K562 (cell line): ENCODE data around the gene TMEM131L. TPM values are rescaled to one million over a fixed set of nuclear protein-coding genes. Genes with fewer than 3 reads are reported as not detected.

Experiments
- ARNT ChIP-seq, 2 experiments: fragments of 450-650 bp; IDR thresholded peaks; 2 replicates each; pipeline ENCODE4 v1.6.1; 2016; ENCODE audit warnings: mild to moderate bottlenecking in 1 of 2
- CC2D1A ChIP-seq: fragments of 450-650 bp; IDR thresholded peaks from 2 replicates; pipeline ENCODE4 v1.6.1; 2017; ENCODE audit warnings: mild to moderate bottlenecking
- HOMEZ ChIP-seq: fragments of 250-450 bp; sonication (Bioruptor Pico); IDR thresholded peaks from 2 replicates; pipeline ENCODE4 v1.4.0; 2020; ENCODE audit warnings: mild to moderate bottlenecking, moderate library complexity
- ILF3 ChIP-seq: fragments of 450-650 bp; IDR thresholded peaks from 2 replicates; pipeline ENCODE4 v1.6.1; 2018; ENCODE audit warnings: antibody characterized with exemption, mild to moderate bottlenecking, moderate library complexity, borderline replicate concordance
- NCOA2 ChIP-seq, 2 experiments: fragments of 450-650 bp; IDR thresholded peaks; 2 replicates each; pipeline ENCODE4 v1.6.1; 2018; ENCODE audit warnings: mild to moderate bottlenecking in 2 of 2, moderate library complexity in 1 of 2; ENCODE audit not compliant: partially characterized antibody in 2 of 2
- NFXL1 ChIP-seq: fragments of 450-650 bp; formaldehyde crosslinking; IDR thresholded peaks from 2 replicates; pipeline ENCODE4 v1.4.0; 2021; ENCODE audit warnings: mild to moderate bottlenecking
- PRMT5 ChIP-seq: sonication (generic); formaldehyde crosslinking; IDR thresholded peaks from 2 replicates; pipeline ENCODE4 v1.5.0; 2020; ENCODE audit warnings: missing genetic modification reagents
- RCOR1 ChIP-seq, 2 experiments: IDR thresholded peaks; 2 replicates each; pipeline ENCODE4 v1.6.1; 2012; ENCODE audit warnings: low read depth in 2 of 2, low read length in 2 of 2, borderline replicate concordance in 1 of 2, improper control_type of control experiment in 1 of 2
- TCF3 ChIP-seq: sonication (generic); formaldehyde crosslinking; IDR thresholded peaks from 2 replicates; pipeline ENCODE4 v1.4.0; 2020; ENCODE audit warnings: mild to moderate bottlenecking, missing genetic modification reagents
- TCF7L2 ChIP-seq: fragments of 150-350 bp; IDR thresholded peaks from 2 replicates; pipeline ENCODE4 v1.6.1; 2016; ENCODE audit warnings: low read depth, mild to moderate bottlenecking, low read length, moderate library complexity
- U2AF2 ChIP-seq: fragments of 200-400 bp; formaldehyde crosslinking; optimal IDR thresholded peaks from 2 replicates; pipeline ENCODE3; 2017; ENCODE audit warnings: low read depth, mild to moderate bottlenecking, low read length
- ZNF584 ChIP-seq: fragments of 200-800 bp; sonication (Bioruptor generic); IDR thresholded peaks from 2 replicates; pipeline ENCODE4 v1.6.1; 2016; ENCODE audit warnings: low read depth, mild to moderate bottlenecking, missing genetic modification characterization, missing compliant biosample characterization
- ZSCAN32 ChIP-seq: fragments of 450-650 bp; formaldehyde crosslinking; IDR thresholded peaks from 2 replicates; pipeline ENCODE4 v1.4.0; 2020; ENCODE audit warnings: mild to moderate bottlenecking, moderate library complexity
- polyA plus RNA-seq, 8 experiments: library from polyadenylated mRNA; depleted of rRNA in 4 of 8; stranded (reverse) in 5 of 8; unstranded in 3 of 8; fragments of >200 nt; fragmentation: Nextera tagmentation in 2 of 8; fragmentation: Illumina TruSeq in 1 of 8; extraction: Ambion mirVana in 2 of 8; extraction: Trizol in 1 of 8; gene quantifications; 2 replicates each; pipeline versions ENCODE4 v1.2.1 to v1.2.3, GENCODE V29; 2011 to 2014; ENCODE audit warnings: inconsistent platforms in 1 of 8, missing spikeins in 1 of 8
- total RNA-seq, 7 experiments: library from RNA; depleted of rRNA in 6 of 7; stranded (reverse); fragments of >200 nt in 6 of 7; fragmentation: Illumina TruSeq in 2 of 7; extraction: Trizol in 2 of 7; gene quantifications; 2 replicates each; pipeline versions ENCODE4 v1.2.1 to v1.2.3, GENCODE V29; 2011 to 2021; ENCODE audit warnings: low replicate concordance in 1 of 7
- TF ChIP-seq, protein P1 (sequence below): sonication (generic); formaldehyde crosslinking; IDR thresholded peaks from 2 replicates; pipeline ENCODE4 v1.8.1; 2023; ENCODE audit warnings: mild to moderate bottlenecking, missing genetic modification reagents
- TF ChIP-seq, protein P2 (sequence below): sonication (generic); formaldehyde crosslinking; IDR thresholded peaks from 2 replicates; pipeline ENCODE4 v1.8.1; 2023; ENCODE audit warnings: missing genetic modification reagents, mild to moderate bottlenecking, borderline replicate concordance
- TF ChIP-seq, protein P3 (sequence below): fragments of 450-650 bp; IDR thresholded peaks from 2 replicates; pipeline ENCODE4 v1.6.1; 2017; ENCODE audit warnings: antibody characterized with exemption

The TMEM131L gene
- total and polyA plus RNA-seq, 9 of the 15 experiments (the other 6 are each of a cell fraction or from before 2014, with no cell fraction given): 1.2 to 20.8 (median 12.9) TPM

DNA sequence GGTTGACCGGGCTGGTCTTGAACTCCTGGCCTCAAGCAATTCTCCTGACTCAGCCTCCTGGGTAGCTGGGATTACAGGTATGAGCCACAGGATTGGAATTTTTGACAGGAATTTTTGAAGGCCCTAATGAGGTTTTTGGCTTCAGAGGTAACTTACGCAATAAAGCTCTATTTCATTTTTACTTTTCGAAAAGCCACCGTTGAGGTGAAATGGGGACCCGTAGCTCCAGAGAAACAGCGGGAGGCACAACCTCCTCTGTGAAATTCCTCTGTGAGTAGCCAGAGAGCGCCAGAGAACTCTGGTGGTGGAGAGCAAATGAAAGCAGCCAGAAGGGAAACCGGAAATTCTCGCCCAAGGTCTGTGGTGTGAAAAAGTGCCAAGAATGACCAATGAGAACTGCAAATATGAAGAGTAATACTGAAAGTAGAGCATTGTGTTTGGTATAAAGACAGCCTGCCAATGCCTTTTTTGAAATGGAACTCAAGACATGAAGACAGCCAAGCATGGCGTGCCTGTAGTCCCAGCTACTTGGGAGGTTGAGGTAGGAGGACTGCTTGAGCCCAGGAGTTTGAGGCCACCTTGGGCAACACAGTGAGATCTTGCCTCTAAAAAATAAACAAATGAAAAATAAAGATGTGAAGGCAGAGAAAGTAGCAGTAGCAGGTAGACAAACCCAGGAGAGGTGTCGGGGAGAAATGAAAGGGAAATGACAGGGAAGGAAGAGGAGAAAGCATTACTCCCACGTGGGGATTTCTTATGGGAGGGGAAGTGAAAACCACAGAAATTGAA lies 33.0 kb upstream of the TMEM131L start (continued):
- no peak for TF ChIP-seq ZNF584 (CRISPR knock-in tag)
- TF ChIP-seq HOMEZ (CRISPR knock-in tag): no peak
- TF ChIP-seq, protein P1, sequence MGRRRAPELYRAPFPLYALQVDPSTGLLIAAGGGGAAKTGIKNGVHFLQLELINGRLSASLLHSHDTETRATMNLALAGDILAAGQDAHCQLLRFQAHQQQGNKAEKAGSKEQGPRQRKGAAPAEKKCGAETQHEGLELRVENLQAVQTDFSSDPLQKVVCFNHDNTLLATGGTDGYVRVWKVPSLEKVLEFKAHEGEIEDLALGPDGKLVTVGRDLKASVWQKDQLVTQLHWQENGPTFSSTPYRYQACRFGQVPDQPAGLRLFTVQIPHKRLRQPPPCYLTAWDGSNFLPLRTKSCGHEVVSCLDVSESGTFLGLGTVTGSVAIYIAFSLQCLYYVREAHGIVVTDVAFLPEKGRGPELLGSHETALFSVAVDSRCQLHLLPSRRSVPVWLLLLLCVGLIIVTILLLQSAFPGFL (CRISPR knock-in tag): no peak
- TF ChIP-seq TCF7L2: no peak
- peak; percentile 90 for TF ChIP-seq CC2D1A
- TF ChIP-seq ARNT (IDR thresholded peaks at IDR 0.05): peak in 1 of 2 experiments; percentile 80; a peak in 1 of 4 replicates
- TF ChIP-seq U2AF2: no peak
- TF ChIP-seq NCOA2 (IDR thresholded peaks at IDR 0.05; ENCODE audit: partially characterized antibody in 2 of 2): no peak
- TF ChIP-seq TCF3 (CRISPR knock-in tag): no peak
- TF ChIP-seq, protein P2, sequence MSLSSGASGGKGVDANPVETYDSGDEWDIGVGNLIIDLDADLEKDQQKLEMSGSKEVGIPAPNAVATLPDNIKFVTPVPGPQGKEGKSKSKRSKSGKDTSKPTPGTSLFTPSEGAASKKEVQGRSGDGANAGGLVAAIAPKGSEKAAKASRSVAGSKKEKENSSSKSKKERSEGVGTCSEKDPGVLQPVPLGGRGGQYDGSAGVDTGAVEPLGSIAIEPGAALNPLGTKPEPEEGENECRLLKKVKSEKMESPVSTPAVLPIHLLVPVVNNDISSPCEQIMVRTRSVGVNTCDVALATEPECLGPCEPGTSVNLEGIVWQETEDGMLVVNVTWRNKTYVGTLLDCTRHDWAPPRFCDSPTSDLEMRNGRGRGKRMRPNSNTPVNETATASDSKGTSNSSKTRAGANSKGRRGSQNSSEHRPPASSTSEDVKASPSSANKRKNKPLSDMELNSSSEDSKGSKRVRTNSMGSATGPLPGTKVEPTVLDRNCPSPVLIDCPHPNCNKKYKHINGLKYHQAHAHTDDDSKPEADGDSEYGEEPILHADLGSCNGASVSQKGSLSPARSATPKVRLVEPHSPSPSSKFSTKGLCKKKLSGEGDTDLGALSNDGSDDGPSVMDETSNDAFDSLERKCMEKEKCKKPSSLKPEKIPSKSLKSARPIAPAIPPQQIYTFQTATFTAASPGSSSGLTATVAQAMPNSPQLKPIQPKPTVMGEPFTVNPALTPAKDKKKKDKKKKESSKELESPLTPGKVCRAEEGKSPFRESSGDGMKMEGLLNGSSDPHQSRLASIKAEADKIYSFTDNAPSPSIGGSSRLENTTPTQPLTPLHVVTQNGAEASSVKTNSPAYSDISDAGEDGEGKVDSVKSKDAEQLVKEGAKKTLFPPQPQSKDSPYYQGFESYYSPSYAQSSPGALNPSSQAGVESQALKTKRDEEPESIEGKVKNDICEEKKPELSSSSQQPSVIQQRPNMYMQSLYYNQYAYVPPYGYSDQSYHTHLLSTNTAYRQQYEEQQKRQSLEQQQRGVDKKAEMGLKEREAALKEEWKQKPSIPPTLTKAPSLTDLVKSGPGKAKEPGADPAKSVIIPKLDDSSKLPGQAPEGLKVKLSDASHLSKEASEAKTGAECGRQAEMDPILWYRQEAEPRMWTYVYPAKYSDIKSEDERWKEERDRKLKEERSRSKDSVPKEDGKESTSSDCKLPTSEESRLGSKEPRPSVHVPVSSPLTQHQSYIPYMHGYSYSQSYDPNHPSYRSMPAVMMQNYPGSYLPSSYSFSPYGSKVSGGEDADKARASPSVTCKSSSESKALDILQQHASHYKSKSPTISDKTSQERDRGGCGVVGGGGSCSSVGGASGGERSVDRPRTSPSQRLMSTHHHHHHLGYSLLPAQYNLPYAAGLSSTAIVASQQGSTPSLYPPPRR: no peak
- TF ChIP-seq RCOR1 (IDR thresholded peaks at IDR 0.05; ENCODE audit: borderline replicate concordance in 1 of 2, low read depth in 2 of 2, low read length in 2 of 2): peak in 1 of 2 experiments; percentile 47; a peak in 1 of 4 replicates
- TF ChIP-seq PRMT5: no peak
- TF ChIP-seq ILF3: no peak
- no peak for TF ChIP-seq NFXL1 (CRISPR knock-in tag)
- TF ChIP-seq, protein P3, sequence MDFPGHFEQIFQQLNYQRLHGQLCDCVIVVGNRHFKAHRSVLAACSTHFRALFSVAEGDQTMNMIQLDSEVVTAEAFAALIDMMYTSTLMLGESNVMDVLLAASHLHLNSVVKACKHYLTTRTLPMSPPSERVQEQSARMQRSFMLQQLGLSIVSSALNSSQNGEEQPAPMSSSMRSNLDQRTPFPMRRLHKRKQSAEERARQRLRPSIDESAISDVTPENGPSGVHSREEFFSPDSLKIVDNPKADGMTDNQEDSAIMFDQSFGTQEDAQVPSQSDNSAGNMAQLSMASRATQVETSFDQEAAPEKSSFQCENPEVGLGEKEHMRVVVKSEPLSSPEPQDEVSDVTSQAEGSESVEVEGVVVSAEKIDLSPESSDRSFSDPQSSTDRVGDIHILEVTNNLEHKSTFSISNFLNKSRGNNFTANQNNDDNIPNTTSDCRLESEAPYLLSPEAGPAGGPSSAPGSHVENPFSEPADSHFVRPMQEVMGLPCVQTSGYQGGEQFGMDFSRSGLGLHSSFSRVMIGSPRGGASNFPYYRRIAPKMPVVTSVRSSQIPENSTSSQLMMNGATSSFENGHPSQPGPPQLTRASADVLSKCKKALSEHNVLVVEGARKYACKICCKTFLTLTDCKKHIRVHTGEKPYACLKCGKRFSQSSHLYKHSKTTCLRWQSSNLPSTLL: no peak
- no peak for TF ChIP-seq ZSCAN32 (CRISPR knock-in tag)
